Hematopoietic multipotent progenitor cell treated with erythropoietin and hydrocortisone succinate and interleukin-3 and kit ligand, for 4 days (in vitro differentiated cells): ENCODE measurements around the gene PTPRK.

ENCODE experiments used
- DNase-seq: peaks from one replicate; pipeline ENCODE4 v3.0.0-alpha.2; 2015

Gene PTPRK

DNA sequence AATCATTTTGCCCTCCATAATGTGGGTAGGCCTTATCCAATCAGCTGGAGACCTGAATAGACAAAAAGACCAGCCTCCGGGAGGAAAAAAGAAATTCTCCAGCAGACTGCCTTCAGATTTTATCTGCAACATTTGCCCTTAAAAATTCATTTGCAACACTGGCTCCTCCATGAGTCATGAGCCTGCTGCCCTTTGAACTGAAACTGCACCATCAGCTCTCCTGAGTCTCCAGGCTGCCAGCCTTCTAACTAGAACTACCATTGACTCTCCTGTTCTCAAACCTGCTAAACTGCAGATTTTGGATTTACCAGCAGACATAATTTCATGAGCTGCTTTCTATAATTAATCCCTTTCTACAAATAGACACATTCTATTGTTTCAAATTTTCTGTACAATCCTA is 395.7 kb downstream of the PTPRK start:
- DNase-seq = no peak

DNA sequence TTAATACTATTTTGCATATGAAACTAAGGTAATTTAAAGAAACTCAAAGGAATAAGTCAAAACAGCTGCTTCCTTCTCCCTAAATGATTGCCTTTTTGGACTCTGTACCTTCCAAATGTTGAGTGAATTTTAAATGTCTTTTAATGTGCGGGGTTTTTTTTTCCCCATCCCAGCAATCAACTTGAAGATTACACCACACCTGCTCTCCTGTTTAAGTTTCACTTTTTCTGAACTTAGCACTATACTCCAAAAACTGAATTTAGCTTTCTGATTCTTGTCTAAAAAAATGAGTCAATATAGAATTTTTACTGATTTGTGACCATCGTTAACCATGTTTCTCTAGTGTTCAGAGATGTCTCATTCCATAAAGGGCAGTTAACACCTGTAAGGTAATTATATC is 398.8 kb downstream of the PTPRK start:
- no peak for DNase-seq

DNA sequence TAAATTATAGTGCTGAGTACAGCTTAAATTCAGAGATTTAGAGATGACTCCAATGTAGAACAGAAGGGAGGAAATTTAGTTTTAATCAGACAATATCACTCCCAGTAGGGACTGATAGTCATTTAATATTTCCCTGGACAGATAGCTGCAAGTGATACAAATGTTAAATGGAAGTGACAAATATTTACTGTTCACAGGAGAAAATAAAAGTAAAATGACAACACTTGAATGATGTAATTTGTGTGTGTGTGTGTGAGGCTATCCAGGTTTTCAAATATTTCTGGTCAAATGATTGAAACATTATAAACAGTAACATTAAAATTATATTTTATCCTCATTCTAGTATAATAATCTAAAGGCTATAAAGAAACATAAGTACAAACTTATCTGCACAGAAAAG is 399.2 kb downstream of the PTPRK start:
- no peak for DNase-seq

DNA sequence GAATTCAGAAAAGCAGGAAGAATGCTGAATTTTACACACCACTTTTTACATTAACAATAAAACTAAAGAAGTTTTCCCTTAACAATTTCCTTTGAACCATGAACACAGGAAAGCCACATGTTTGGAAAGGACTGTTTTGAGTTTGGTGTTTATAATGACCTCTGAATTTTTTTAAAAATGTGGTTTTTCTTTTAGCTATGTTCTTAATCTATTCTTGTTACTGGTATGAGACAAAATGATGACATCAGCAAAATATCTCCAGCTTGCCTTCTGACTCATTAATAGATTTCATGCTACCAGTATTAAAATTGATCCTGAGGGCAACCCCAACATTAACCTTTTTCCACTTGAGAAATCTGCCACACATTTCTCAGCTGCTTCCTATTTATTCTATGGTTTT is 402.0 kb downstream of the PTPRK start:
- DNase-seq = no peak

DNA sequence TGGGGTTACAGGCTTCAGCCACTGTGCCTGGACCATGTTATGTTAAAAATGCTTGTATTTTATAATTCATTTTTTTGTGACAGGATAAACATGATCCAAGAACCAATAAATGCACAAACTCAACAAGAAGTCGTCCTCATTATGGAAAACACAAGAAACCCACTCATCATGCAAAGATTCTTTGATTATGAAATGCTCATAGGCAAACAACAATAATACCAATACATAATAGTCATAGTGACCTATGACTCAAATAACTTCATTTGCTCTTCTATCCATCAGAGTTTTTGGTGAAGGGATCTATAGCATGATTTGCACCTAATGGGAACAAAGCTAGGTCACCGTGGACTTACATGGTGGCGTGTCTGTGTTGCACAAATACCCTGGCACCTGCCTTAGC is 402.5 kb downstream of the PTPRK start:
- no peak for DNase-seq

DNA sequence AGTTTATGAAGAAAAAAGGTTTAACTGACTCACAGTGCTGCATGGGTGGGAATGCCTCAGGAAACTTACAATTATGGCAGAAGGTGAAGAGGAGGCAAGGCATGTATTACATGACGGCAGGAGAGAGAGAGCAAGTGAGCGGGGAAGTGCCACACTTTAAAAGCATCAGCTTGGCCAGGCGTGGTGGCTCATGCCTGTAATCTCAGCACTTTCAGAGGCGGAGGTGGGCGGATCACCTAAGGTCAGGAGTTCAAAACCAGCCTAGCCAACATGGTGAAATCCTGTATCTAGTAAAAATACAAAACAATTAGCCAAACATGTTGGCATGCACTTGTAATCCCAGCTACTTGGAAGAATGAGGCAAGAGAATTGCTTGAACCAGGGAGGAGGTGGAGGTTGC is 406.2 kb downstream of the PTPRK start:
- no peak for DNase-seq

DNA sequence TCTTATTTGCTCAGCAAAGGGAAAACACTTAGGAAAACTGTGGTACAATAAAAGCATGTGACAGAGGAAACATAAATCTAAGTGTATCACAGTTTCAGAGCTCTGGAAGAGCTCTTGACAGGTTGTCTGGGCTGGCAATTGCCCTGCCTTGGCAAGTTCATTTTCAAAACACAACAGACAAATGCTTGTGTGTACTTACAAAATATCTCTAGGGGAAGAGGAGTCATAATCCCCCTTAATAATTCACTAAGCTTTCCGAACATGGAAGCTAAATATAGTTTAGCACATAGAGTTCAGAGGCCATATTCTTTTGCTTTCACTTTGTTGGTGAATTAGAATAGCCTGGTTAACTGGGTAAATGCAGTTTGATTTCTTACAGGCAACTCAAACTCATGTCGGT is 407.9 kb downstream of the PTPRK start:
- DNase-seq = no peak

DNA sequence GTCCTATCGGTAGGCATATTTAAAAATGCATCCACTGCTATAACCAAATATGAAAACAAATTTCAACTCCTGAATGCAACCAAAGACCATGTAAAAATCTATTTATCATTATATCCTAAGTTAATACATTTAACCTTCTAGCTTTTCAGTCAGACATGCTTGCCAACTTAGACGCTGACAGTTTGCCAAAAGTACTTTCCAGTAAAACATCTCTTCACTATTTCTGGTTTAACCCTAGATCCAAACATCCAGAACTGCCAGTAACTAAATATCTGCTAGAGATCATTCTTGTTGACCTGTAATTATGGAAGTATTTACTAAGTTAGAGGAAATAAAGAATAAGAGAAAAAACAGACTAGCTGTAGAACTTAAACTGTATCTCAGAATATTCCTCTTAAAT is 409.3 kb downstream of the PTPRK start:
- DNase-seq = no peak

DNA sequence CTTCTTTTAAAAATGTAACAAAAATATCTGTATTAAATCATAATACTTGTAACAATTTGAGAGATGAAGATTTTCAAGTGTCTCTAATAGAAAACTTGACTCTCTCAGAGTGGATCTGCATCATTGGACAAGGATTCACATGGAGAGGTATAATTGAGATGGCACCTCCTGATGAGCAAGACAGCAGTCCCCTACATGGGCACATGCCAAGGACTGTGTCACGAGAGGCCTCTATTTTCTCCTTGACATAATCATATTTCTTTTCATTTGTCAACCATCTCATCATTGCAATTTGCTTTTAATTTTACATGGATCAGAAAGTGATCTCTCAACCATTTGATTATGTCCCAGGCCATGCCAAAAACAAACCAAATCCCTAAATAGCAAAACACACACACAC is 412.7 kb downstream of the PTPRK start:
- no peak for DNase-seq

DNA sequence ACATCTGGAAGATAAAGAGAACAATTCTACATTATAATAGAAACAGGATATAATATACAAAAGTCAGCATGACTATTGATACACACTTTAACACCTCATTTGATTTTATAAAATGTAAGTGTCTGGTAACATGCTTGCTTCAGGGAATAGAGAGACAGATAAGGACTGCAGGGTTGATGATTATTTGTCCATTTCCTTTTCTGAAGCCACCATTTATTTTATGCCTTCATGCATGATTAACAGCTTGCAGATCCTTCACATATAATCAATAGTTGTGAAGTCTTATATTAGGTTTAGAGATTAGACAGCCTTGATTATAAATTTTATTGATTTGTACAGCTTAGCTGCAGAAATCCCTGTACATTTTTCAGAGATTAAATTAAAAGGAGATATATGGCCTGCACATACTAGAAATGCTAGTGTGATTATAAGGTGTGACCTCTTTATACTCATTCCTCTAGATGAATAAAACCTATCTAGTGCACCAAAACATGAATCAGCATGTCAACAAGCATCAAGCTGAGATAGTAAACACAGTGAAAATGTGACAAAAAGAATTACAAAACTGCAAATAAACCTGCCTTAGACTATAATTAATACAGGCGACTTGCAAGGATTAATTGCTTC is 420.7 kb downstream of the PTPRK start:
- DNase-seq = no peak

DNA sequence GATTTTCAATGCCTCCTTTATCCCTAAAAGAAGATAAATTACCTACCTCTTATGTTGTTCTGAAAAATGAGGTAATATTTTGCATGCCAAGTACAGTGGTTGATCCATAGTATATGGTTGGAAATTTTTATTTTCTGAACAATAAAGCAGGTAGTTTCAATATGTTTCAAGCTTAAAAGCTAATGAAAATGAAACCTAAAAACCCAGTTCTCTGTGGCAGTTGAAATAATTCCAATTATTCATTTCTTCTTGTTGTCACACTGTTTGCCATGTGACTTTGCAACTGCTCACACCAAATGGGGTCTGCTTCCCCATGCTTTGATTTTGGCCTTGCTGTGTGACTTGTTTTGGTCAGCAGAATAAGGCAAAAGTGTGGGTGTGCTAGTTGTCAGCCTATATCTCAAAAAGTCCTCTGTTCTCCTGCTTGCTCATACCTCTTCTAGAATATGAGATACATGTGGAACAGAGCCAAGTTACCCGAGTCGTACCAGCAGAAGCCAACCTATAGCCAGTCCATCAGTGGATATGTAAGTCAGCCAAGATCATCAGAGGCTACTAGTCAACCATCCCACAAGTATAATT is 422.3 kb downstream of the PTPRK start:
- no peak for DNase-seq

DNA sequence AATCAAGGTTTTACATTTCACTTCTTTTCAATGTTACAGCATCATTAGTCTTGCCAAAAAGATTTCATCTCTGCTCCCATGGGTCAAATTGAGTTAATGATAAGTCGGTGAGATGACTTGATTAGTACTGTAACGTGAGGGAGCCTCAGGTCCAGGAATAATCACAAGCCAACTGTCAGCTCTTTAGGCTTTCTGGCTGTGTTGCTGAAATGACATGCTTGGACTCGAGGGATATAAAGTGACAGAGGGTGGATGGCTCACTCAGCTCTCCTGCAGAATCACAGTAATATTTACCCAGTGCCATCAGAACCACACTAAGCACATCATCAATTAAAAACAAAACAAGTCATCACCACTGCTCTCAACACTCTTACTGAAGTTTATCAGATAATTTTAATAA is 423.4 kb downstream of the PTPRK start:
- no peak for DNase-seq

DNA sequence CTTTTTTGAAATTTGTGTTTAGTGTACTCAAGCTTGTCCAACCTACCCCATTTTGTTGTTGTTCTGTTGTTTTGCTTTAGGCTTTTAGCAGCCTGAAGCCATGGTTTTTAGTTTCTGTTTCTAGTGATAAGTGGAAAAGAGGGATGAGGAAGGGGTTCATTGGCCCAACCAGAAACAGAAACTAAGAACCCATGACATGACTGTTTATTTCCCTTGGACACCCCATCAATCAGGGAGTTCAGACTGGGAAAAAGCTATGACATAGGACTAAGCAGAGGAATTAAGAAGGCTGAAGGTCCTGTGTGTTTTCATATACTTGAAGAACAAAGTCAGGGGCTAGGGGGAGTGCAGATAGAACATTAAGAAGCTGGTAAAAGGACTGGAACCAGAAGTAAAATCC is 425.0 kb downstream of the PTPRK start:
- DNase-seq = no peak

DNA sequence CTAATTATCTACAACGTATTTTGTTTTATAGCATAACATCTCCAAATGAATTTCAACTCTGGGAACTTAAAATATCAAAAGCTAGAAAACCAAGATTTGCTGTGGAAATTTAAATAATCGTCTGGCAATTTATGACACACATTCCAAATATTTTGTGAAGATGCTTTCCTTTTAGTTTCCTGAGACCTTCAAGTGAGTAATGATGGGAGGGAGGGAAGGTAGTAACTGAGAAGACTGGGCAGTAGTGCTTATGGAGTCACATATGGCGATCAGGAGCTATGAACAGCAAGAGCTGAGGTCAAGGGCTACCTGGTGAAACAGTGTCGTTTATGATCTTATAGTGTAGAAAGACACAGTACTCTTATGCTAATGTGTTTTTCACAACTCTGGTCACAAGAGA is 441.4 kb downstream of the PTPRK start:
- no peak for DNase-seq

DNA sequence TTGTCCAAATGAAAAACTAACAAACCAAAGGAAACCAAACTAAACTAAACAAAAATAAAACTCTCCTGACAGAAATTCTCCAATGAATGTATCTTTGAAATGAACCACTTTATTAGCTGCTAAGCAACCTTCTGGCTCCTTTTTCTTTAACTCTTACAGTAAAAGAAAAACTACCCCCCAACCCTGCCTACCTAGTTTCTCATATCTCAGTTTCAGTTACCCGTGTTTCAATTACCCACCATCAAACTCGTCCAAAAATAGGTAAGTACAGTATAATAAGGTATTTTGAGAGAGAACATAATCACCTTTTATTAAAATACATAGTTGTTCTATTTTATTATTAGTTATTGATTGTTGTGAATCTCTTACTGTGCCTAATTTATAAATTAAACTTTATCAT is 442.1 kb downstream of the PTPRK start:
- no peak for DNase-seq

DNA sequence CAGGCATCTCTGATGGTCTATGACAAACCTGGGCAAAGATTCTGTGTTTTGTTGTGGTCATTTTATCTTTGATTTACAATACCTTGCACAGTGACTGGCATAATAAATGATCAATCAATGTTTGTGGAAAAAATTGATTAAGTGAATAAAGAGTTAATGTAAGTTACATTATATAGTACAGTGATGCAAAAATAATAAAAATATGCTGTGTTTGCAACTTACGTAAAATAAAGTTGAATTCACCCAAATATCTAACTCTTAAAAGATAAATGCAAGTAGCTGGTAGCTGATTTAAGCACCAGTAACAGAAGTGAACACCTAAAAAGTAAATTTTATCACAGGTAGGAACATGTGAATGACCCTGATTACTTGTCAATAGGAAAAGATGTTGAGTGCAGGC is 443.6 kb downstream of the PTPRK start:
- DNase-seq = no peak

DNA sequence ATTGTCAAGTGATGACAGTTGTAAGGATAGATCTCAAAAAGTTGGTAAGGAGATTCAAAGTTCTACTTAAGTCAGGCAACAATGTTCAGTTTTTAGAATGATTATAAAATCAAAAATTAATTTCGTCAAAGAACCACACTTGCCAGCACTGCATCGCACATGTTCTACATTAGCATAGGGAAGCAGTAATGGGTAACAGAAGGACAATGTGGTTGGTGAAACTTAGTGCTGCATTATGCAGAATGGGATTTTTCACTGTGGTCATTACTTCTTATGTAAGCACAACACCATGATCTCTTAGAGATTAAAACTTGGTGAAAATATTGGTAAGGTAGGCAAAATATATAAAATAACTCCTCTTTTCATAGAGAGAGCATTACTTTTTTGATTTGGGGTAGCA is 445.8 kb downstream of the PTPRK start:
- no peak for DNase-seq

DNA sequence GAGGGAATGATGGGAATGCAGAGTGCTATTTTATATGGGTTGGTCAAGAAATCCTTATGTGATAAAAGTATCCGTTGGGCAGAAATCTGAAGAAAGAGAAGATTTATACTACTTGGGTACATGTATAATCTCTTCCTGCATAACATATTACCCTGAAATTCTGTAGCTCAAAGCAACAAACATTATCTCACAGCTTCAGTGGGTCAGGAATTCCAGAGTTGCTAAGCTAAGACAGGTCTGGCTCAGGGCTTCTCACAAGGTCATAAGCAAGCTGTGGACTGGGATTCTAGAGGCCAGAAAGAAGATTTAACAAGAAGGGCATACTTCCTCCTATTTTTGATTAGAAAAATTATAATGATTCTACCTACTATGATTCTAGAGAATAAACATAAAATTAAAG is 447.0 kb downstream of the PTPRK start:
- DNase-seq = no peak

DNA sequence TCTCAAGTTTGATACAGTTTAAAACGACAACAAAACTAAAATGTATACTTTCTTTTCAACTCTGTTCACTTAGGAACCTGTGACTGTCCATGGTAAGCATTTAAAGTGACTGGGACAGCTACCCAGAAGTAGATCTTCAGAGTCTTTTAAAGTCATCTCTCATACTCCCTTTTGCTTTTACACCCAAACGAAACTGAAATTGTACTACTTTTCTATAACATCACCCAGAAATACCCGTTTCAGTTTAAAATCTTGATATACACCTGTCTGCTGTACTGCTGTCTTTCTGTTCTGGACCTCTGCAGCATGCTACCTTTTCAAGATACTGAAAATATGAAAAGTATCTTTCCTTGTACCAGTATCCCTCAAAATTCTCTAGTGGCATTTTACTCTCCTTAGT is 449.2 kb downstream of the PTPRK start:
- DNase-seq = no peak

DNA sequence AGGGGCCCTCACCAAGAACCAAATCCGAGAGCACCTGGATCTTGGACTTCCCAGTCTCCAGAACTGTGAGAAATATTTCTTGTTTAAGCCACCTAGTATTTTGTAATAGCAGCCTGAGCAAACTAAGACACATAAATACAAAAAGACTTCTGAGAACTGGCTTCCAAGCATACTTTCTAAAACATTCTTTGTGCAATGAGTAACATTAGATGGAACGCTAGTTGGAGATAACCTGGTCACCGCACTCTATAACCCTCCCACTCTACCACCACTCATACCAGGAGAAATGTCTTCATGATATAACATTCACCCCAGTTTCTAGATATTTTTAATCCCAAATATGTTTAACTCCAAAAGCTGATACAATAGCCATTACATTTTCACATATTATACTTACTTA is 450.0 kb downstream of the PTPRK start:
- DNase-seq = no peak

DNA sequence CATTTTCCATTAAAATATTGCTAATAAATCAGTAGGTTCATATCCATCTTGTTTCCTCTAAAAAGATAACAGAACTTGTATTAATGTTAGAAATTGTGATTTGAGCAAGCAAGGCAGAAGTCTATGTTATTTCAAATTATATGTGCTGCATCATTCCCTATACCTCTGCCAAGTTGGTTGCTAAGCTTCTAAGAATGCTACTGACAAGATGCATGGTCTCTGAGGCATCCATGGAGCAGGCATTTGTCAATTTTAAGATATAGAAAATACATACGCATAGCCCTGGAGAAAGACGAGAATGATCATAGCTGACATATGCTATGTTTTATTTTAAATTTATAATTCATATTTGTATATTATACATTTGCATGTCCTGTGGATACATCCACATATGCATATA is 451.2 kb downstream of the PTPRK start:
- no peak for DNase-seq

DNA sequence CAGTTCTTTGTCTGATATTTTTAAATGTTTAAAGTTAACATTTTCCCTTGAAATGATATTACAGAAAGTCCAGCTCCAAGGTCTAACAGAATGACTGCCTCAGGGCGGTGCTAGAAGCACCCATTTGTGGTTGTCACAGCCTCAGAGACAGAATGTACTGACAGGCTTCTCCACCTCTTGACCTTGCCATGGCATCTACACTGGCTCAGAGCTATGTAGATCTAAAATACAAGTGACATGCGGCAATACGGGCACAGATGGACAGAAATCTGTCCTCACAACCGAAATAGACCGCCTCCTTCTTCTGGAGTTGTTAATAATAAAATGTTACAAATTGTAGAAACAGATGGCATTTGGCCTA is 452.3 kb downstream of the PTPRK start:
- no peak for DNase-seq

DNA sequence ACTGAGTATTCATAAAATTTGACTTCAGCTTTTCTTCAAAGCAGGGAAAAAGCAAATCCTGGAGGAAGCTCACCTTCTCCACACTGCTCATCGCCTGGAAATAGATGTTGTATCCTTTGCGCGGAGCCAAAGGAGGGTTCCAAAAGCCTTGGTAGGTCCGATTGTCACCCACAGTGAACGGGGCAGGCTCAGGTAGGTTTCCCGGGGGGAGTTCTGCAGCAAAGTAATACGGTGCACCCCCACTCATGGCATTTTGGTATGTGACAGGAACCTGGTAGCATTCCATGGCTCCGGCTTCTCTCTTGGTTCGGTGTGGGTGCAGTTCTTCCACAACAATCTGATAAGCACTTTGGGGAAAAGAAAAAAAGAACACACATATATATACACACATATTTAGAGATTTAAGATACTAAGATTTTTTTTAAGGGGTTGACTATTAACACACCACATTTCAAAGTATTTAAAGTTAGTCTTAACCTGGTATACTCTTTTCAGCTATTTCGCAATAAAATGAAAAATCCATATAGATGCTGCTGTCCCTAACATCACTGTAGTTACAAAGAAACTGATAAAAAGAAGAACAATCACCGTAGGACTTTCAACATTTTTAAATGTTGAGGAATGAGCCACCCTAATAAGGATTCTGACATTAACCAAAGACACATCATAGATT is 452.8 kb downstream of the PTPRK start:
- DNase-seq = no peak

DNA sequence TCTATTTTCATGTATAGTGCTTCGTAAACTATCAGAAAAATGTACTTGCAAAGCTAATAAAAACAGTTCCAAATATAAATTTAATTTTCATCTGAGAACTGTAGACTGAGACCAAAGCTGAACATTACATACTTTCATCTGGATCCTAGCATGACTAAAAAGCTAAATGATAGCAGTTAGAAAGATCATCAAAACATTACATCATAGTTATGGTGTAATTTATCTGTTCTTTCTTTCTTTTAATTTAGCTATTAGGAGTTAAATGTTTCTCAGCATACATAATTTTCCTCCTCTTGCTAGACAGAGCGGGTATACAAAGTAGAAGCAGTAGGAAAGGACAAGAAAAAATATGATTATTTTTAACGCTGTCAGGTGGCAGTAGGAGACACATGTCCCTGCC is 455.3 kb downstream of the PTPRK start:
- no peak for DNase-seq

DNA sequence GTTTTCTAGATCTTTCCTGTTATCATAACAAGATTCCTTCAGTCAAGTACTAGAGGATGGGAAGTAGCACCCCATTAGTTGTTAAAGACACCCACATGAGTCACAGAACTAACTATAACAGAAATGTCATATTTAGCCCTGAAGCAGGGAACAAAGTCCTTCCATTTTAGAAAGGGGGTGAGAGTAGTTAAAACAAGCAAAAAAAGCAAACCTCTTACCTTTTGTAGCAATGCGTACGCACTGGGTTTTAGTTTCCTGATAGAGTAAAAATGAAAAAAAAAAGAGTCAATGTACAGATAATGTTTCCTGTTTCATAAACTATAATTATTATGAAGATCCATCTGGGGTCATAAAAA is 455.9 kb downstream of the PTPRK start:
- no peak for DNase-seq
